GM19043 (cell line): ENCODE measurements around the gene AKT1.

Experiments
- ATAC-seq: cut with Tn5 transposase; IDR thresholded peaks from one replicate; pipeline ENCODE4 v1.9.1; 2021; ENCODE audit warnings: low read depth; ENCODE audit not compliant: unreplicated experiment

Gene AKT1

GRCh38 chr14:104800015-104800770, 4.6 kb upstream of the AKT1 start:
- no peak for ATAC-seq

GRCh38 chr14:104799244-104800014, 3.9 kb upstream of the AKT1 start:
- ATAC-seq, result no peak

DNA sequence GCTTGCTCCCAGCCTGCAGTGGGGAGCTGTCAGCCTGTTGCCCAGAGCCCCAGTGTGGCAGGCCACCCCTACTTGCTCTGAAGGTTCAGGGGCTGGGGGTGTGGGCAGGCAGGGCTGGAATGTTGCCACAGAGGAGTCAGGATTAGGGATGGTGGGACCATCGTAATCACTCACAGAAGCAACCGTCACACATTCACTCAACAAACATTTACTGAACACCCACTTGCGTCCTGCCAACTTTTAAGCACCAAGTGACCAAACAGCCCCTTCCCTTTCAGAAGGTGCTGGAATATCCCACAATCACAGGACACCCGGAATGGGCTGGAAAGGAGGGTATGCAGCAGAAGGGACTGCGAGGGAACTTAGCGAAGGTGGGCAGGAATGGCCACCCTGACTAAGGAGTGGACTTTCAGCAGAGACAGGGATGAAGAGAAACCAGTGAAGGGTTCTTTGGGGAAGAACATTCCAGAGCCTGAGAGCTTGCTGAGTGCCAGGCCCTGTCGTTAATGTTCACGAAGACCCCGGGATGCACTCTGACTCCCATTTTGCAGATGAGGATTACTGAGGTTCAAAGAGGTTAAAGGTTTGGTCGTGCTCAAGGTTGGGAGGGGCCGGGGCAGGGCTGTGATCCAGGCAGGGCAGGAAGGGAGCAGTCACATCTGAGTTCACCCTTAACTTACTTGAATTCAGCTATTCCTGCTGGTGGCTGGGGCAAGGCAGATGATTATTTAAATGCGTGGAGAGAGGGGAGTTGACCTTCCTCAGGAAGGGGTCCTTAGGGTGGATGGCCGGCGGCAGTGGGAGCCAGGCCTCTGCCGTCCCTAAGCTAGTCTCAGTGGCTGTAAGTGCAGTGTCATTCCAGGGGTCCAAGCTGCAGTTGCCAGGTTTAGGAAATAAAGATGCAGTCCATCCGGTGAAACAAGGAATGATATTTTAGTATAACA, 3.0 kb upstream of the AKT1 start:
- no peak for ATAC-seq

- ATAC-seq, result no peak
Measured at GRCh38 chr14:104797115-104798044, 1.8 kb upstream of the AKT1 start.

GRCh38 chr14:104796687-104797081, 1.1 kb upstream of the AKT1 start:
- ATAC-seq, result no peak

DNA sequence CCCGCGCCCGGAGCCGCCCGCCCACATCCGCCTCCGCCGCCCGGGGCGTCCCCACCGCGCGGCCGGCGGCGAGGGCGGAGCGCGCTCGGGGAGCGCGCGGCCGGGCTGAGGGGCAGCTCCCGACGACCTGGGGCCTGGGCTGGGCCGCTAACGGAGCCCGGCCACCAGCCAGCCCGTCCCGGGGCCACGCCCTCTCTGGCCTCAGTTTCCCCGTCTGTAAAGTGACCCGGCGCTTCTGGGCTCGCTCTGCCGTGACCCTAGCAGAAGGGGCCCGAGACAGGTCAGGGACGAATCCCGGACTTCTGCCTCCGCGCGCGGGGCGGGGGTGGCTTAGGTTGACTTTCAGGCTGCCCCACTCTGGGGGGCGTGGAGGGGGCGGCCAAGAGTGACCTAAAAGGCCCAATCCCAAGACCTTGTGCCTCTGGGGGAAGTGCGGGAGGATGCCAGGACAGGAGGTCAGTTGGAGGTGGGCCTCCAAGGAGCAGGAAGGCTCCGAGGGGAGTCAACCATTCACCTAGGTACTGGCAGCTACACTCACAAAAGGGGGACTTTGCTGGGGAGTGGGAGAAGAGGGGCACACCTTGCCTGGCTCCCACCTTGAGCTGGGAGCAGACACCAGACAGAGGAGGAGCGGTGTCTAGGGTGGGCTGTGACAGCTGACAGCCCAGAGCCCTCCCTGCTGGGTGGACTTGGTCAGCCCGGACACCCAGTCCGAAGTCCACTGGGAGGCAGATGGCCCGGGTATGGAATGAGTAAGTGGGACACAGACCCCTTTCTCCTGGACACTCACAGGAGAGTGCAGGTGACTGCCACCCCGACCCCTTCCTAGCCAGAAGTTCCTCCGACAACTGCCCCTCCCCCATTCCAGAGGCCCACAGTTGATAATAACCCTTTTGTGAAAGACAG, 486 bp upstream of the AKT1 start:
- ATAC-seq, result peak; percentile 31

- ATAC-seq, result no peak
Measured at GRCh38 chr14:104794631-104794992, 936 bp downstream of the AKT1 start.

- no peak for ATAC-seq
Measured at GRCh38 chr14:104794099-104794498, 1.4 kb downstream of the AKT1 start.

DNA sequence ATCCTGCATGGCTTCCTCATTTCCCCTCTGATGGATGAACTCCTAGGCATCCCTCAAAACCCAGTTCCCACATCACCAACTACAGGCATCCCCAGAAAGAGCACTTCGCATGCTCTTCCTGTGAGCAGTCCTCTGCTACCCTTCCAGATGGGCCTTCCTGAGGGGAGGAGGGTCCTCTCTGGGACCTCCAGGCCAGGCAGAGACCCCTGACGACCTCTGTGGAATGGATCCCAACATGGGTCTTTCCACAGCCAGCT, 1.9 kb downstream of the AKT1 start:
- no peak for ATAC-seq

DNA sequence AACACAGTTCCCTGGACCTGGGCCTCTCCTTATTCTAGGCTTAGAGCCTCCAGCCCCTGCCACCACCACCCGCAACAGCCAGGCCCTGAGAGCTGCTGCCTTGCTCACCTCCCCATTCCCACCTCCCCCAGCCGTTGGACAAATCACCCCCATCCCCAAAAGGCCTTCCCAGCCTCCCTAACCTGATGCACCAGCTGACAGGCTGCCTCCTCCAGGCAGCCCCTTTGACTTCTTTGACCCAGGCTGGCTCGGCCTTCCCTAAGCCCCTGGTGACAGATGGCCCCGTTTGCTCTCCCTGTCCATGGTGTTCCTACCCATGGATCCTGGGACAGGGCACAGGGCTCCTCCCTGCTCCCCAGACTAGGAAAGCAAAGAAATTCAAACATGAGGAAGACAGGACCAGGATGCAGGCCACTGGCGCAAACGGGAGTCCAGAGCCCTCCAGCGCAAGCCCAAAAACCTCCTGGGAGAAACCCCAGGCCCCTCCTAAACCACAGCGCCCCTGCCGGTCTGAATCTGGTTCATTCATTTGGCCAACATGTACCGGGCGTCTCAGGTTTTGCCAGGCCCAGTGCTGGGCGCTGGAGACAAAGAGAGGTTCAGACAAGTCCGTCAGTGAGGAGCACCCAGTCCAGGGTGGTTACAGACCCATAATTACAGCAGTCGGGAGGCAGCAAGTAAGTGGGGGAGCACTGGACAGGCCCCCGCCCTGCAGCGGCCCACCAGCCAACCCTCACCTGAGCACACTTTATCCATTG, 2.4 kb downstream of the AKT1 start:
- ATAC-seq, result no peak

- no peak for ATAC-seq
Measured at GRCh38 chr14:104792101-104792884, 3.3 kb downstream of the AKT1 start.

DNA sequence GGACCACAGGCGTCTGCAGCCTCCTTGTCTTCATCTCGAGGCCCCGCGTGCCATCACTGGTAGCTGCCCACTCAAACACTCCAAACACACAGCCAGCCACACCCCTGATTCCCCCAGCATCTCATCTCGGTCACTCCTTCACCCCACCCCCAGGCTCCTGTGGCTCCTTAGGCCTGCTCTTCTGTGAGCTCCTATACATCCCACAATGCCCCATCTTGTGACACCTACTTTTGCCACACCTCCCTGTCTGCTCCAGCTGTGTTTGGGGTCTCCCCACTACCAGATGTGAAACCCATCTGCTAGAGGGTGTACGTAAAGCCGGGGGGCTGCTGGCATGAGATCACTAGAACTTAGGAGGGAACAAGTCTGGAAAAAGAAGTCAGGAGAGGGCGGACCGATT, 4.1 kb downstream of the AKT1 start:
- no peak for ATAC-seq

- ATAC-seq, result no peak
Measured at GRCh38 chr14:104789752-104790743, 5.5 kb downstream of the AKT1 start.

DNA sequence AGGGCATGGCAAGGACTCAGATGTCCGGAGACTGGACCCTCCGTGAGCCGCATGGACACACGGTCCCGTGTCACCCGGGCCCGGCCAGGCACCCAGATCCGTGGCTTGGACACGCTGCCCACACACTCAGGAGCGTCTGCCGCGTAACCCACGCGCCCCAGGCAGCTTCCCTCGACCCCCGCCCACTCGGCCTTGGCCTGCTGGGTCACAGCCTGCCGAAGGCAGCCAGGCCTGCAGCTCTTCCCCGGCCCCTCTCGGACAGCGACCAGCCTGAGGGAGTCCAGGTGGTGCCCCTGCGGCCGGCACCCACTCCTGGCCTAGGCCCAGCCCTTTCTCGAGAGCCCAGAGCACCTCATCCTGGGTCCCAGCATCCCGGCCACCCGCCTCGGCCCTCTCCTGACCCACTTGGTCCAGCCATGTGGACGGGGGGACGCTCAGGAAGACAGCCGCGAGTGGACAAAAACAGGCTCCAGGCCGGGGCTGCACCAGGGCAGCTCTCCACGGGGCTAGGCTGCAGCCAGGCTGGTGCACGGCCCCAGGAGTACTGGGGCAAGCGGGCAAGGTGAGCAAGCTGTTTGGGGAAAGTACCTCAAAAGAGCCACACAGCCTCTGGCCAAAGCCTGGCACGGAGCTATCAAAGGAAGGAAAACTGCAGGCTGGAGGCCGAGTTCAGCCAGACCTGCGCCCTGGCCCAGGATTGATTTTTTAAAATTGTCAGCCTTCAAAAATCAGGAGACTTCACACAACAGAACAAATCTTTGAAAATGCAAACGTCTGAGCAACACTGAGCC, 6.5 kb downstream of the AKT1 start:
- ATAC-seq, result no peak

GRCh38 chr14:104788161-104788818, 7.3 kb downstream of the AKT1 start:
- no peak for ATAC-seq
